Hematopoietic multipotent progenitor cell (in vitro differentiated cells): ENCODE measurements around the gene ITK. TPM values are rescaled to one million over a fixed set of nuclear protein-coding genes. Genes with fewer than 3 reads are reported as not detected.

Experiments used
- DNase-seq, 3 donors: peaks; one replicate each; pipeline ENCODE4 v3.0.0-alpha.2; 2011 to 2015; ENCODE audit warnings: low read depth in 2 of 3, low spot score in 2 of 3
- total RNA-seq: library from RNA; depleted of rRNA; stranded (reverse); fragments of >200 nt; gene quantifications from one replicate; pipeline ENCODE4 v1.2.3, GENCODE V29; 2012

ITK gene
- 0.27 TPM for total RNA-seq

DNA sequence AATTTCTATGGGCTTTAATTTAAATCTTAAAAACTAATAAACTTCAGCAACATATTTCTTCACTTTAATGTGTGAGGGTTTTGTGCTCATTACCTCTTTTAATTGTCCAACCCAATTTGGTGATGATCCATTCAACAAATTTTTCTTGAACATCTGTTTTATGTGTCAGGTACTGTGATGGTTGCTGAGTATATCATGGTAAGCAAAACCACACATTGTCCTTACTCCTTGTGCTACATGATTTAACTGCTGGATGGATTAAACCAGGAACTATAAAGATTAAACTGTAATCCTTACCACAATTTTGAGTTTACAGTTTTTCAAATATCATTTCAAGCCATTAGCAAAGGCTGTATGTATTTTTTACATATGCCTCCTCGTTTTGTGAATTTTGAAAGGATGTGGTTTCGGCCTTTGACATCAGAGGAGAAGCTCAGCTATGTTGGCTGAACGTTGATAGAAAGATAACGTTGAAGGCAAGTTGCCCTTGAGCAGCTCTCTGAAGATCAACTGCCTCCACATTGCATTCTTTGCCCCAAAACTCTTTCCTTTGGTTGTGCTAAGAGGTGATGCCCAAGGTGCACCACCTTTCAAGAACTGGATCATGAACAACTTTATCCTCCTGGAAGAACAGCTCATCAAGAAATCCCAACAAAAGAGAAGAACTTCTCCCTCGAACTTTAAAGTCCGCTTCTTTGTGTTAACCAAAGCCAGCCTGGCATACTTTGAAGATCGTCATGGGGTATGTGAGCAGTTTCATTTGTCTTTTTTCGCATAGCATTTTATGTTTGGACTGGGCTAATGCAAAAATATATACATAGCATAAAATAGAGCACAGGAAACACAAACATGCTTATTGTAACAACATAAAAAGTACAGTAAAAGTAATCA lies at the start of gene ITK:
TSS of gene ITK (plus strand) at position 467 of the 891 bp plus-strand sequence. CDS start at position 605, 138 bp downstream.
- DNase-seq = no peak

- DNase-seq = peak in 2 of 3 donors; percentile 66 to 78
Observed at GRCh38 chr5:157130925-157131324, 49.7 kb upstream of the ITK start.

GRCh38 chr5:157132281-157132612 lies 48.4 kb upstream of the ITK start:
- DNase-seq = no peak

GRCh38 chr5:157137691-157138090 lies 42.9 kb upstream of the ITK start:
- DNase-seq = no peak

- peak; percentile 89 to 99 (median 99) for DNase-seq
Observed at GRCh38 chr5:157142317-157143126, 38.1 kb upstream of the ITK start, which contains the start of gene MED7. Gene MED7 (minus strand): TSS chr5:157142865. CDS start chr5:157139431, 3,434 bp downstream.

DNA sequence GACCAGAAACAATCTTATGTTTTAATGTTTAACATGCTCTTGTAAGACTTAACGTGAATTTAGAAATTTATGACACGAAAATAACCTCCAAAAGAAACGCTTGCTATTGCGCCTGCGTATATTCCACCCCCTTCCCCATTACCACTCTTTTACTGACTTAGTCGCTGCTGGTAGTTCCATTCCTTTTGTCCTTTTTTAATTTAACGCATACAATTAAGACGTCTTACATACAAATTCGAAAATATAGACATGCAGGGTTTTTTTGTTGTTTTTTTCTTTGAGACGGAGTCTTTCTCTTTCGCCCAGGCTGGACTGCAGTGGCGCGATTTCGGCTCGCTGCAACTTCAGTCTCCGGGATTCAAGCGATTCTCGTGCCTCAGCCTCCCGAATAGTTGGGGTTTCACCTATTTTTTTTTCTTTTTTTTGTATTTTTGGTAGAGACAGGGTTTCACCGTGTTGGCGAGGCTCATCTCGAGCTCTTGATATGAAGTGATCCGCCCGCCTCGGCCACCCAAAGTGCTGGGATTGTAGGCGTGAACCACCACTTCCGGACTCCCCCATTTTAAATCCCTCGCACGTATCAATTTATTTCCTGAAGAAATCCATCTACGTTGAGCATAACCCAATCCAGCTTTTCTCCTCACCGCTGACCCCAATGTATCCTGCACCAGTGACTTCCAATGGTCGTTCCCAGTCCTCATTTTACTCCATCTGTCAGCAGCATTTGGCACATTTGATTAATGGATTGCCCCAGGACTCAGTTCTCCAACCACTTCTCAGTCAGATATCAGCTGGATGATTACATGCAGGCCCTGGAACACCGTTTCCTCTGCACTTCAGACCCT lies 37.3 kb upstream of the ITK start:
- DNase-seq = peak in 1 of 3 donors; percentile 22

- peak; percentile 69 to 87 (median 70) for DNase-seq
Observed at GRCh38 chr5:157148734-157149615, 31.7 kb upstream of the ITK start.

DNA sequence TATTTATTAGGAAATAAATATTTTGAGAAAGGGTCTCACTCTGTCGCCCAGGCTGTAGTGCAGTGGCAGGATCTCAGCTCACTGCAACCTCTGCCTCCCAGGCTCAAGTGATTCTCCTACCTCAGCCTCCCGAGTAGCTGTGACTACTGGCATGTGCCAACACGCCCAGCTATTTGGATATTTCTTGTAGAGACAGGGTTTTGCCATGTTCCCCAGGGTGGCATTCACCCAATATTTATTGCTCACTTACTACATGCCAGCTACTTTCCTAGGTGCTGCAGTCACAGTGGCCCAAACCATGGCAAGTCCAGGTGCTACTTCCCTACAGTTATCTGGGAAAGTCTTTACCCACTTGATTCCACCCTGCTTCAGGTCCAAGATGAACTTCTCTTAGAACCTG lies 29.6 kb upstream of the ITK start:
- DNase-seq = no peak

- DNase-seq = no peak
Observed at GRCh38 chr5:157155297-157155696, 25.3 kb upstream of the ITK start.

DNA sequence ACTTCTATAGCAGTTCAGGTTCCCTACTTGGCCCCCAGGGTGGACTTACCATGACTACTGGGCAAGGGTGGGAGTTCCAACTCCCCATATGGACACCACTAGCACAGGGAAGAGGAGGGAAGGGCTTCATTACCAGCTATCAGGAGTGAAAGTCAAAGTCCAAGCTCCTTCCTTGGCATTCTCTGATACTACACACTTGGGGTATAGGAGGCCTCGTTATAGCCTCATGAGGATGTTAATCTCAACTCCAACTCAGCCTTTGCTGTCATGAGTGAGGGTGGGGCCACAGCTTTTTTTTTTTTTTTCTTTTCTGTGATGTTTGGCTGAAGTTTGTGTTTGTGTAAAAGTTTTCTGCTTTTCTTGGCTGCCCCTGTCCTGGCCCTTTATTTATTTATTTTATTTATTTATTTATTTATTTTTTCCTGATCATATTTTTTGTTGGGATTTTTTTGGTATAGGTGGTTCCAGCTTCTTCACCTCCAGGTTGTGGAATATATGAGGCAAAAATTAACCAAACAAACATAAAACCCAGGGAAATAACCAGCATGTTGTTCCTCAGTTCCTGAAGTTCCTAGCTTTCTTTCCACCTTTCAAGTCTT lies 23.2 kb upstream of the ITK start:
- no peak for DNase-seq

GRCh38 chr5:157159209-157159751 lies 21.4 kb upstream of the ITK start:
- peak in 1 of 3 donors; percentile 45 for DNase-seq

- DNase-seq = no peak
Observed at GRCh38 chr5:157160001-157160400, 20.6 kb upstream of the ITK start.

DNA sequence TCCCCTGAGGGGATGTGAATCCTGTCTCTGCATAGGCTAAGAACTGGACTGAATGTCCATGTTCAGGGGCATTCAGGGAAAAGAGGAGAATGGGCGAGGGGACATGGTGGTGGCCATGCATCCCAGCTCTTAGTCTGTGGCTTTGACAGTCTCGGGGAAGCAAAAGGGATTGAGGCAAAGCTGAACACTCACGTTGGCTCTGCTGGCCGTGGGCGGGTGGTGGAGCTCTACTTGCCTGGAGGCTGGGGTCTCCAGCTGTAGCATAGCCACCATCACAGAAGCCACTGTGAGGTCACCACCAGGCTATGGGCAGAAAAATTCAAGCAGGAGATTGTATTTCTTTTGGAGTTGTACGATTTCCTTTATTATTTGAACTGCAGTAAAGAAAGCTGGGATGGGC lies 18.6 kb upstream of the ITK start:
- no peak for DNase-seq

DNA sequence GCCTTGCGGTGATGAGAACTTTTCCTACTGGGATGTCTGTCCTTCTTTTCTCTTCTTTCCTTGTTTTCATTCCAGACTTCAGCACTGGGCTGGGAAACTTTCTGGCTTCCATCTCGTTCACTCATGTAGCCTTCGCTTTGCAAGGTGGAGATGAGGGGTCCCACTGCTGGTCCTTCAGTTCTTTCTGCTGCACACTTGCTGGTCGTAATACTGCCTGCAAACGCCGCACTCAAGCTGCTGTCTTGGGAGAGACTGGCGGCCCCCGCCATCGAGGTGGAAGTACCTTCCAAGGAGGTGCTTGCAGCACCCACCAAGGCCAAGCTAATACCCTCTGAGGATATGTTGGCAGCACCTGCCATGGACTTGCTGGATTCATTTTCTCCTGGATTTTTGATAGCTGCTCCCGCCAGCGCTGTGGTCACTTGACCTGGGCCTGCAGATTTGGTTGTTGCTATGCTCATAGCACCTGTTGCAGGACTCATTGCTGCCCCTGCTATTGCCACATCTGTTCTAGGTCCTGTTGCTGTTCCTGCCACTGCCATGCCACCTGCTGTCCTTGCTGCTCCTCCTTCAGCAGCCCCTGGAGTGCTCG lies 17.6 kb upstream of the ITK start:
- no peak for DNase-seq

DNA sequence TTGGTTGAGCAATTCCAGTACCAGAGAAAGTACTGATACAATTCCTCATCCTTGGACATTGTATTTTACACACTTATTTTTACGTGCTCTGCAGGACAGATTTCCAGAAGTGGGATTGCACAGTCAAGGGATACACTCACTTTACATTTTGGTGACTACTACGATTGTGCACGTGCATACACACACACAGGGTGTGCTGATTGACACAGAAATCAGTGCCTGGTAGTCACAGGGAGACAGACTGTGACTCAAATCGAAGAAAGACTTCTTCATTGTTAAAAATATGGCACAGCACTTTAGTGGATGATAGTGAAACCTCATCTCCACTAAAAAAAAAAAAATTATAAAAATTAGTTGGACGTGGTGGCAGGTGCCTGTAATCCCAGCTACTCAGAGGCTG lies 16.1 kb upstream of the ITK start:
- DNase-seq = no peak

- no peak for DNase-seq
Observed at GRCh38 chr5:157165261-157165660, 15.4 kb upstream of the ITK start.

DNA sequence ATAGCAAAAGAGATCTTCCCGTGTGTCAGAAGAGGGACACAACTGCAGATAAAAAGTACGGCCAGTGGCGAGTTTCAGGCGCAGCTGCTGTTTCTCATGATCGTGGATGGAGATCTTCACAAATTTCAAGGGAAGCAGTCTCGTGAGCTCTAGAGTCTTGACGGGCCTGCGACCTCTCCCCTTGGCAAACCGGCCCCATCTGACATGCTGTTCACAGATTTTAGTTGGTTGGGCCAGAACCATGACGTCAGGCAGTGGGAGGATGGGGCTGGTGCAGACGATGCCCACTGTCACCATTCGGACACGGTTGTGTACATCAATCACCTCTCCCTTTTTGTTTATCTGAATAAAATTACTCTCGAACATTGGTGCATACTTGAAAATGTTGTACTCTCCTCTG lies 15.0 kb upstream of the ITK start:
- DNase-seq = no peak
